GM19023 (cell line): ENCODE data around the gene PRSS38.

Source experiments
- ATAC-seq: cut with Tn5 transposase; IDR thresholded peaks from one replicate; pipeline ENCODE4 v1.9.1; 2021; ENCODE audit warnings: mild to moderate bottlenecking, moderate library complexity; ENCODE audit not compliant: unreplicated experiment

Gene PRSS38

GRCh38 chr1:227792216-227793078, 23.0 kb upstream of the PRSS38 start:
- ATAC-seq = no peak

GRCh38 chr1:227793079-227793947, 22.2 kb upstream of the PRSS38 start:
- no peak for ATAC-seq

GRCh38 chr1:227793948-227794816, 21.3 kb upstream of the PRSS38 start:
- no peak for ATAC-seq

- ATAC-seq = no peak
Measured at GRCh38 chr1:227794817-227795192, 20.7 kb upstream of the PRSS38 start.

GRCh38 chr1:227795732-227796131, 19.7 kb upstream of the PRSS38 start:
- no peak for ATAC-seq

- no peak for ATAC-seq
Measured at GRCh38 chr1:227796359-227796915, 19.0 kb upstream of the PRSS38 start.

GRCh38 chr1:227797144-227797543, 18.3 kb upstream of the PRSS38 start:
- ATAC-seq = no peak

GRCh38 chr1:227797625-227798024, 17.9 kb upstream of the PRSS38 start:
- ATAC-seq = no peak

GRCh38 chr1:227798078-227798802, 17.2 kb upstream of the PRSS38 start:
- ATAC-seq = no peak

GRCh38 chr1:227799756-227800155, 15.7 kb upstream of the PRSS38 start:
- no peak for ATAC-seq

GRCh38 chr1:227803933-227804332, 11.5 kb upstream of the PRSS38 start:
- no peak for ATAC-seq

- ATAC-seq = no peak
Measured at GRCh38 chr1:227805606-227806197, 9.8 kb upstream of the PRSS38 start.

GRCh38 chr1:227808566-227808965, 6.9 kb upstream of the PRSS38 start:
- ATAC-seq = no peak

GRCh38 chr1:227809026-227809425, 6.4 kb upstream of the PRSS38 start:
- no peak for ATAC-seq

GRCh38 chr1:227813962-227814361, 1.5 kb upstream of the PRSS38 start:
- no peak for ATAC-seq

GRCh38 chr1:227816750-227817446, 1.4 kb downstream of the PRSS38 start:
- no peak for ATAC-seq

- ATAC-seq = no peak
Measured at GRCh38 chr1:227823537-227823936, 8.1 kb downstream of the PRSS38 start.

- ATAC-seq = no peak
Measured at GRCh38 chr1:227824204-227824603, 8.7 kb downstream of the PRSS38 start.

- ATAC-seq = no peak
Measured at GRCh38 chr1:227828786-227829185, 13.3 kb downstream of the PRSS38 start.
